ENCODE measurements around the gene LIPF.

- TF ChIP-seq CTCF (IDR thresholded peaks at IDR 0.05) = no peak
- TF ChIP-seq EZH2phosphoT487 (IDR thresholded peaks at IDR 0.05) = no peak
Measured at GRCh38 chr10:88617772-88618300, 46.4 kb upstream of the LIPF start.
